HG02885 (cell line): ENCODE measurements around the gene ZFYVE1.
"Not testable (repeated sequence)": the region's sequence is repeated elsewhere in the genome, so short reads cannot be mapped to it uniquely, and the experiment has no call there.

Experiments
- ATAC-seq: cut with Tn5 transposase; IDR thresholded peaks from one replicate; pipeline ENCODE4 v1.9.1; 2021; ENCODE audit warnings: mild to moderate bottlenecking; ENCODE audit not compliant: unreplicated experiment, poor library complexity

ZFYVE1 gene

DNA sequence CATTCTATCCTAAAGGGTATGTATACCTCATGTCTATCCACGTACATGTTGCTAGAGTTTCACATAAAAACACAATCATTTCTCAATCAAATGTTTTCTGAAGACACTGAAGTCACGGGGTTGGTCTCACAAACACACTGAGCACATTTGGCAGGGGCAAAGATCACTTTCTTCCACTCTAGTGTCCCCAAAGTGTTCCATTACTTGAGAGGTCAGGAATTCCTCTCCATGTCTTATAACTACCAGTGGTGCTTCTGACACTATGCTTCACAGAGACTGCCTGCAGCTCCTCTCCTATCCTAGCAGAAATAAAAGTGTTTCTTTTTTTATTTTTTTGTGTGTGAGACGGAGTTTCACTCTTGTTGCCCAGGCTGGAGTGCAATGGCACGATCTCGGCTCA lies 19.1 kb downstream of the ZFYVE1 start:
- no peak for ATAC-seq

- not testable (repeated sequence) for ATAC-seq
These were observed 22.3 kb downstream of the ZFYVE1 start for GRCh38 chr14:73004641-73005040.

- no peak for ATAC-seq
These were observed 23.2 kb downstream of the ZFYVE1 start for GRCh38 chr14:73003681-73004080.

GRCh38 chr14:73000073-73000472 lies 26.8 kb downstream of the ZFYVE1 start:
- no peak for ATAC-seq

- ATAC-seq: no peak
These were observed 27.6 kb downstream of the ZFYVE1 start for GRCh38 chr14:72999316-72999715.

GRCh38 chr14:72998252-72998903 lies 28.5 kb downstream of the ZFYVE1 start:
- no peak for ATAC-seq

GRCh38 chr14:72996916-72997315 lies 30.0 kb downstream of the ZFYVE1 start:
- ATAC-seq: no peak

GRCh38 chr14:72990171-72990570 lies 36.7 kb downstream of the ZFYVE1 start:
- ATAC-seq: no peak

DNA sequence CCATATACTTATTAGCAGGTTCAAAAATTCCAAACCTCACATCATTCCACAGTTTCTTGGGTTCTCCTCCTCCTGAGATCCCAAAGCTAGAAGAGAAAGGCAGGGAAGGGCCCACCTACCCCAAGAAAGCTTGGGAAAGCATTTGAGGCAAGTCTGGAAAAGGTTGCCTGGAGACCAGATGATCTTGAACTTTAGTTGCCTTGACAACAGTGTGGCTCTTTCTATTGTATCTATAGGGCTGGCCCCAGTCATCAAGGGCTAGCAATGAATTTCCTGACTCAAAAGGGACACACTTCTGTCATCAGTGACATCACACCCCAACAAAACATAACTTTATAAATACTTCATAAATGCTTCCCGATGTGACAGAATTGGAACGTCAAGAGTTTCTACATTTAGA lies 40.0 kb downstream of the ZFYVE1 start:
- no peak for ATAC-seq

DNA sequence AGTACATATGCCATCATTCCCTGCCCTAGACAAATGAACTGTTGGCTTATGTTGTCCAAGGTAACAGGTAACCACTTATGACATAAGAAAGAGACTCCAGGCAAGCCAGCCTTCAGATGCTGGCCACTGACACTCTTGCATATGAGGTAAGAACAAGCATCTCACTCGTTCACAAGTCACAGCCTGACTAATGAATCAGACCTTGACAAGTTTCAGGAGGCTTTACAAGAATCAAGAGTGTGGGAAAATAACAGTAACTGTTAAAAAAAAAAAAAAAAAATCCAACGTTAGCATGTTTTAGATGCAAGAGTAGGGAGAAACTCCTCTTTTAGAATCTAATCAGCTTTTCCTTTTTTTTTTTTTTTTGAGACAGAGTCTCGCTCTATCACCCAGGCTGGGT lies 40.7 kb downstream of the ZFYVE1 start:
- ATAC-seq: no peak

- no peak for ATAC-seq
These were observed 44.7 kb downstream of the ZFYVE1 start for GRCh38 chr14:72982146-72982708.

GRCh38 chr14:72980863-72981262 lies 46.0 kb downstream of the ZFYVE1 start:
- ATAC-seq: no peak

DNA sequence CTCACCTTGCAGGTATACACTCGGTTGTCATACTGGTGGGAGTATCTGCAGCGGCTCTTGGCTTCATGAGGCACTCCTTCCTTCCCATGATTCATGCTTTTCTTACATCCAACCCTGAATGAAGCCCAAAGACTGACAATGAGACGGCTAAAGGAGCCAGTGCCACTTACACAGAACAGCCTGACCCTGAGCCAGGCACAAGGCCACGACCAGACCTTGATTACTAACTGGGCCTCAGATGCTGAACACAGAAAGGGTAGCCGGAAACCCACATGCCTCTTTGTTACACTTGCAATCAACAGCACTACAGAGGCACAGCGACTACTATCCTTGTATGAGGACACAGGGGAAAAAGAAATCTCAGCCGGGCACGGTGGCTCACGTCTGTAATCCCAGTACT lies 48.0 kb downstream of the ZFYVE1 start:
- ATAC-seq: no peak

DNA sequence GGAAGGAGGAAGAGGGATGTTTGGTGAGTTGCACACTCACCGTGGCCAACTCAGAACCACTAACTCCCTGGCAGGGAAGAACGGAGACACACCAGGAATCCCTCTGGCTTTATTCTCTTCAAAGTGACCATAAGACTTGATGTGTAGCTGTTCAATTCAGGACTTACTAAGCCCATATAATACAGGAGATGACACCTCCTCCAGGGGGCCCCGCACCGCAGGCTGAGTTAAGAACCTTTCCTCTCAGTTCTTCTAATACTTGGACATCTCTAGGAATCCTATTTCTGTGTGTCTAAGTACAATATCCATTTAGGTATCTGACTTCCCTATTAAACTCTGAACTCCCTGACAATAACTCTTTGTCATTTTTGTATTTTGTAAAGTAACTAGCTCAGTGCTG lies 51.1 kb downstream of the ZFYVE1 start:
- no peak for ATAC-seq

- no peak for ATAC-seq
These were observed 52.2 kb downstream of the ZFYVE1 start for GRCh38 chr14:72974661-72975060.

DNA sequence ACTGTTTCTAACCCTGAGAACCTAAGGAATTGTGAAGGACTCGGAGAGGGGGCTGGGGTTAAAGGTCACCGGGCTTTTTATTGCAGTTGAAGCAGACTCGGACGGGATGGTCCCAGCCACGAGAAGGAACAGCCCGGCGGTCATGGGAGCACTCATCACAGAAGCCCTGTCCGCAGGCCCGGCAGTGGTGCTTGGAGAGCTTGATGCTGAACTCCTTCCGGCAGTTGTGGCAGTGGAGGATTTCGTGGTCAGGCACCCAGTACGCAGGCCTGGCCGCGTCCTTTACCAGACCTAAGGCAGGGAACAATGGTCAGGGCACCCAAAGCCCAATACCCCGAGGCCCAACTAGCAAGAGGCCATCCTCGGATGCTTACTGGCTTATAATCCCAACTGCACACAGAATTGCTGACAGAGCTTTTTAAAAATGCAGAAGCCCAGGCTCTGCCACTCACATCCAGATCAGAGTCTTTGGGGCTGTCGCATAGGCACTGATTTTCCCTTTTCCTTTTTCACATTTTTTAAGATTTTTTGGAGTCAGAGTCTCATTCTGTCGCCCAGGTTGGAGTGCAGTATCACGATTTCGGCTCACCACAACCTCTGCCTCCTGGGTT lies 56.0 kb downstream of the ZFYVE1 start:
- ATAC-seq: no peak

- ATAC-seq: no peak
These were observed 56.8 kb downstream of the ZFYVE1 start for GRCh38 chr14:72970058-72970630.

GRCh38 chr14:72968316-72968715 lies 58.6 kb downstream of the ZFYVE1 start:
- ATAC-seq: no peak

- ATAC-seq: no peak
These were observed 60.9 kb downstream of the ZFYVE1 start for GRCh38 chr14:72966038-72966437.

DNA sequence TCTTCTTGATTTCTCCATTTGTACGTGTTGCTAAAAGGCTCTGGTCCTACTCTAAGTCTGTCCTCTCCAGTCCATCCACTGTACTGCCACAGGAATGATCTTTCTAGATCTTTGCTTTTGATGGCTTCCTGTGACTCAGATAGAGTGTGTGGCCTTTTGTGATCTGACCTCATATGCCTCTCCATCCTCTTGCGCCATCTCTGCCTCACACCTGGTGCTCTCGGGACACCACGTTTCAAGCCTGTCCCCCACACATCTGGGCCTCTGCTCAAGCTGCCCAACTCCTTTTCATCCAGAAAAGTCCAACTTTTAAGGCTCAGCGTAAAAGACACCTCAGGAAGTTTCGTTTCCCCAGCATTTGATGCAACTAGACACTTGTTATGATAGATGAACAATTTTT lies 61.7 kb downstream of the ZFYVE1 start:
- ATAC-seq: no peak

DNA sequence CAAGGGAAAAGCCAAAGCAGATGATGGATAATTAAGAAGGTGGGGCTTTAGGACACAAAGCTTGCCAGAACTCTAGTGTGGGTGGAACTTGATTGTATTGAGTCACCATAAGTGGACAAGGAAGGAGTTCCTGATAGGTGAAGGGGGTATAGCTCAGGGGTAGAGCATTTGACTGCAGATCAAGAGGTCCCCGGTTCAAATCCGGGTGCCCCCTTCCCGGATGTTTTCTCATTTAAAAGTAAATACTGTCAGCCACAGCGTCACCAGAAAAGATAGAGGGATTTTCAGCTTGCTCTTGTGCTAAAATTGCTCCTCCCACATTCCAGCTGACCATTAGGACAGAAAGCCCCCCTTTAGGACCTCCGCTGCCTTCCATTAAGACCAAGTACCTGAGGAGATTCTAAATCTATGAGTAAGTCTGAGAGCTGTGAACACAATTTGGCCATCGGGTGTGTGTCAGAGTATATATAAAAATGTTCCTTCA lies 64.0 kb downstream of the ZFYVE1 start:
- no peak for ATAC-seq
